HG03097 (cell line): ENCODE results near the gene RBM5.
A peak's percentile ranks its signal among the peaks of the same experiment; 100 is the strongest.

Experiments
- ATAC-seq: cut with Tn5 transposase; IDR thresholded peaks from one replicate; pipeline ENCODE4 v1.9.1; 2021; ENCODE audit not compliant: unreplicated experiment, low FRiP score

Gene RBM5

GRCh38 chr3:50137531-50137930 is 48.8 kb downstream of the RBM5 start:
- ATAC-seq = no peak

GRCh38 chr3:50138266-50139200 is 49.8 kb downstream of the RBM5 start:
- no peak for ATAC-seq

DNA sequence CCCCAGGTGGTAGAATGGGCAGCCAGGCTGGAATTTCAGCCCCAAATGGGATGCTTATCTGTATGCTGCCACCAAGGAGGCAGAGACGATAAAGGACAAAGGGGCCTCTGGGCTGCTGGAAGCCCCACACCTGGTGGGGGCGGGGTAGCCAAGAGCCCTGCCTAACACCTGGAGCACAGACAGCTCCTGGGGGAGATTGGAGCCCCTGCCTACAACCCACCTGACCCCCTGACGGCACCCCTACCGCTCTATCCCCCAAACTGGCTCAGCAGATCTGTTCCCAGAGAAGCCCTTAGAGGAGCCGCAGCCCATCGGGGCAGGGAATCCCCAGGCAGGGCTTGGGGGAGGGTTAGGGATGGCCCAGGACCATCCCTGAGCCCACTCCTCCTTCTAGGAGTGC is 50.6 kb downstream of the RBM5 start:
- no peak for ATAC-seq

DNA sequence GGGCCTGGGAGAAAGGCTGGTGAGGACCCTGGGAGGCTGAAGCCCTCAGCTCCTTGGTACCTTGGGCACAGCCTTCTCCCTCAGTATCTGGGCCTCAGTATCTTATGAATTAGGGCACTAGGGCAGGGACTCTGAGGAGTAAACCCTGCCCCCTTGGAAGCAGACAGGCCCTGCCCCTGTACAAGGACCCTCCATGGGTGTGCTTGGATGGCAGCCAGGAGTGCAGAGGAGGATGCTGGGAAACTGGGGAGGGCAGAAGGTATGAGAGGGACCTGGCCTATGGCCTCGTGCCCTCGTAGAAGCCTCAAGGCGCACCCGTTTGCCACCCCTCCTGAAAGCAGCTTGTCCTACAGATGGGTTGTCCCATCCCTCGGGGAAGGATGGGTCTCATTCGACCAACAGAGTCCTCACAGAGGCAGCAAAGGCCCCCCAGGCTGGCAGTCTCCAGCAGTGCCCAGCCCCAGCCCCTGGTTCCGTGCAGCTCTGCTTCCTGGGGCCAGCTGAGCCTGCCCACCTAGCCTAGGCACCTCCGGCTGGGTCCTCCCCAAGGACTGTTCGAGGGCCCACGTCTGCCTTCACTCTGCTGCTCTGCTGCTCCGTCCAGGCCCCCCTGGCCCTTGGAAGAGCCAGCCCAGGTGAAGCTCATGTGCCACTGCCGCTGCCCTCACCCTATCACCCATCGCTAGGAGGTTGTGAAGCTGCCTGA is 51.2 kb downstream of the RBM5 start:
- ATAC-seq = no peak

- ATAC-seq = no peak
Measured at GRCh38 chr3:50140990-50141389, 52.3 kb downstream of the RBM5 start.

DNA sequence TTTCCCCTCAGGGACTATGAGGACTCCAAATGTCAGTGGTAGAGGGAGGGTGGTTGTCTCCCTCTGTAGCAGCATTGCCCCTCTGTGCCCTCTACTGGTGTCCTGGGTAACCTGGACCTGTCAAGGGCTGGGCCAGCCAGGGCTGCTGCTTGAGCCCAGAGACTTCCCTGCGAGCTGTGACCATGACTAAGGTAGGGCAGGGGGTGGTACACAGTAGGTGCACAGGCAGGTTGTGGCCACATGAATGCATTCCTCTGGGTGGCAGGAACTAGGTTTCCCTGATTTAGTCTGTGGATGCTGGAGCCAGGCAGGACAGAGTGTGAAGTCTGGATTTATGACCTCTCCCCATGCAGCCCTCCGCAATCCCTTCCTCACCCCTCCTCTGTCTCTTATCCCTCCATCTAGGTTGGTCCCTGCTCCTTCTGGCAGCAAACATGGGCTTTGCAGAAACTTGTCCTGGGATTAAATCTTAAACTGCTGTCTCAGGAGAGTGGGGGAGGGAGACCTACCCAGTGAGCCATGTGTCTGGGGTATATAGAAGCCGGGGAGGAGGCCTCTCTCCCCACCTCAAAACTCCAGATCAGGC is 57.7 kb downstream of the RBM5 start:
- ATAC-seq = no peak

DNA sequence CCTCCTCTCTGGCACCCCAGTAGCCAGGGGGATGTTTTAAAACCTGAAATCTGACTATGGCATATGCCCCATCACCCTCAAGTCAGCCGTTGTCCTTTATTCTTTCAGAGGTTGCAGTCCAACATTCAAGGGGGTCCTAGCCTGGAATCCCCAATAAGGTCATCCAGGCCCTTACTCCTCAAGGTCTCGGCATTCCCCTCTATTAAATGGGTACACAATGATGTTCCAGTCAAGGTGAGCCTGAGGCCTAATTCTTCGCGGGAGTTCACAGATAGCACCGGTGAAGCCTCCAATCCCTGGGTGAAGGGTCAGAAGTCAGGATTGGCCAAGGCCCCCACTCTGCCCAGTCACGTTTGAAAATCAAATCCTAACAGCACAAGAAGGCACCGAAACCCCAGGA is 58.3 kb downstream of the RBM5 start:
- no peak for ATAC-seq

DNA sequence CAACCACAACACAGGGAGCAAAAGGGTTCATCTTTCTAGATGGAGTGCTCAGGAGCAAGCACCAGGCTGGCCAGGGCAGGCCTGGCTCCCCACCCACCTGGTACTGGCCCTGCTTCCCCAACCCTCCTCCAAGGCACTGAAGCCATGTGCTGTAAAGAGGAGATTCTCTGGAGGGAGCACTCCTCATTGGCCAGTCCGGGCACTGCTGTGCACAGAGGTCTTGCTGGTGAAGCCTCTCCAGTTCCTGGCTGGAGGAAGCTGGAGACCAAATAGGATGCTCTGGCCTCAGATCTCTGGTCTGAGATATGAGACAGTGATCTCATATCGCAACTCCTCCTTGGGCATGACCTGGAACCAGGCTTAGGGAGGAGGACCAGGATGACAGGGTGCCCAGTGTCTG is 58.7 kb downstream of the RBM5 start:
- ATAC-seq = no peak

GRCh38 chr3:50147861-50148260 is 59.1 kb downstream of the RBM5 start:
- no peak for ATAC-seq

DNA sequence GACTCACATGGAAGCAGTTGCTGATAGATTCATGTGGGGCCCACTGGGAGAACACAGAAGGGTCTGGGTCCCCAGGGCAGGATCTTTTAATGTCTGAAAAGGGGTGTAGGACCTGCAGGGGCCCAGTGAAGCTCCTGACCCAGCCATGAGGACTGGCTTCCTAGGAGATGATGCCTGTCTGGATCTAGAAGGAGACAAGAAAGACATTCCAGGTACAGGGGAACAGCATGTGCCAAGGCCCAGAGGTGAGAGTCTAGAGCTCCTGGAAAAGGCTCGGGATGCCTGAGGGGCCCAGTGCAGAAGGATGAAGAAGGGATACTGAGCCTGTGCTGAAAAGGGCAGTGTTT is 61.7 kb downstream of the RBM5 start:
- no peak for ATAC-seq

- ATAC-seq = no peak
Measured at GRCh38 chr3:50150863-50151686, 62.4 kb downstream of the RBM5 start.

- no peak for ATAC-seq
Measured at GRCh38 chr3:50151728-50152127, 63.0 kb downstream of the RBM5 start.

DNA sequence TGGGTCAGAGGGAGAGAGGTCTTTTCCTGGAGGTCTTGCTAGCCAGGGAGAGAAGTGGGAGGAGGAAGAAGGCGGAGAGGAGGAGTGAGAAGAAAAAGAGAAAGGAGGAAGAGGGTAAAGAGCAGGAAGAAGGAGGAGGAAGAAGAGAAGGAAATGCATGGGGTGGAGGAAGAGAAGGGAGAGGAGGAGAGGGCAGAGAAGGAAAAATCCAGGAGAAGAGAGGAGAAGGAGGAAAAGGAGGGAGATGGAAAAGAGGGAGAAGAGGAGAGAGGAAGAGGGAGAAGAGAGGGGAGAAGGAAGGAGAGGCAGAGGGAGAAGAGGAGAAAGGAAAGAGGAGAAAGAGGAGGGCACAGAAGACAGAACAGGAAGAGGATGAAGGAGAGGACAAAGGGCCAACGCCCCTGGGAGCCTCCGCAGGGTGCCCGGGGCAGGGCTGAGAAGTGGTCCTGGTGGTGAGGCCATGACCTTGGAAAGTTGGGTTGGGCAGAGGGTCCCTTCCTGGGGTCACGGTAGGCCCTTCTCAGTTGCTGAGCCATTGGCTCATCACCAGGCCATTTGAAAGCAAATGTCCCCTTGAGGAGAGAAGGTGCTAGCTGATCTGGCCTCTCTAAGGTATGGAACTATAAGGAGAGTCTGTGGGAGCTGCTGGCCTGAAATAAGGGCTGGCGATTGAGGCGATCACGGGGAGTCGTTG is 65.2 kb downstream of the RBM5 start:
- ATAC-seq = no peak

- no peak for ATAC-seq
Measured at GRCh38 chr3:50154476-50154839, 65.7 kb downstream of the RBM5 start.

GRCh38 chr3:50154840-50155490 is 66.2 kb downstream of the RBM5 start, which contains the start of gene SEMA3F:
TSS of gene SEMA3F (plus strand) at chr3:50155324. CDS start at chr3:50159623, 4,299 bp downstream.
- peak; percentile 40 for ATAC-seq

- no peak for ATAC-seq
Measured at GRCh38 chr3:50155491-50155878, 66.8 kb downstream of the RBM5 start.

DNA sequence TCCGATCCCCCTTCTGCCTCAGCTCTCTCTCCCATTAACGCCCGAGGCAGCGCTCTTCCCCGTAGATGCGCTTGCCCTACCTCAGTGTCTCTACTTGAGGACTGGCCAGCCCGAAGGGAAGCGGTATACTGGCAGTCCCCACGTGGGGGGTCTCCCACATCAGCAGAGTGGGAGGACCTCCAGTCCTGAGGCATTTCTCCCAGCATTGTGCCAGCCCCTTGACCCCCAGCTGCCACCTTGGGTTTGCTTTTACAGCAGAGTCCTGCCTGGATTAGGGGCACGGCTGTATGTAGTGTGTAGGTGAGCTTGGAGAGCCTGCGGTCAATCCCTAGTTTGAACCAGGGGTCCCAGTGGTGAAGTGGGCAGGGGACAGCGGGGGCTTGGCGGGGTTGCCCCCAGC is 67.2 kb downstream of the RBM5 start:
- ATAC-seq = no peak

DNA sequence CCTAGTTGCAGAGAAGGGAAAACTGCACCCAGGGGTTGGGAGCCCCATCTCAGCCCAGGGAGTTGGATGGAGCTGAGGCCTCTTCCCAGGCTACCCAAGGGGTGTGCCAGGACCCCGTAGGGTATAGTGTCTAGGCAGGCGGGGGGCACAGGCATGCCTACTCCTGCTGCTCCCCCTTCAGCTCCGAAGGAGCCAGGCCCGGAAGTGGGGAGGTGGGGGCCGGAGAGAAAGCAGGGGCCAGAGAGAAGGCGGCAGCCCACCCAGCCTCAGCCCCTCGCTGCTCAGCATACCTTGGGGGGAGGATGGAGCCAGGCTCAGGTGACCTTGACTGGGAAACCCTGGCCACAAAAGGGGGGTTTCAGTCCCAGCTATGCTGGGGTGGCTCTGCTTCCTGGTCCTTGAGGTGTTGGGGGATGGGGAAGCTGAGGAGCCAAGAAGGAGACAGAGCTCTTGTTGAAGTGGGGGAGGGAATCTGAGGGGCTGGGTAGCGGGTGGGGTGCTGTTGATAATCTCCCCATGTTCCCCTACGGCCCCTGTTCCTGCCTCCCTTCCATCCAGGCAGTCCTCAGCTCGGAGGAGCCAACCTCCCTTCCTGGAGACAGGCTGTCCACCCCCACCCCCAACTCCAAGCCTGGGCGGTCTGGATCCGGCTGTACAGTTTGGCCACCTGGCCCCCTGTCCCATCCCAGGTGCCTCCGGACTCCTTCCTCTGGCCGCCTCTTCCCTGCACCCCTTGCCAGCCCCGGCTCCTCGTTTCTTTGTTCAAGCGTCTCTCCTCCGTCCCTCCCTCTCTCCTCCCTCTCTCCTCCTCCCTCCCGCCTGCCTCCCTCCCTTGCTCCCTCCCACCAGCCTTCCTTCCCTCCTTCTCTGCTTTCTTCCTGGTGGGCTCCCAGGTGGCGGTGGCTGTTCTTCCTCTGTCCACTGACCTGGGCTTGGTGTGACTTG is 68.1 kb downstream of the RBM5 start:
- ATAC-seq = no peak
